Endothelial cell of umbilical vein (primary cell): ENCODE results near the gene GLIS2.

Experiments
- CTCF ChIP-seq, 2 donors: IDR thresholded peaks; 1 replicate in 1 of 2; 2 replicates in 1 of 2; pipeline ENCODE4 v1.5.1; 2011; ENCODE audit warnings: low read length in 2 of 2, mild to moderate bottlenecking in 2 of 2, moderate library complexity in 2 of 2, control low read depth in 1 of 2, inconsistent platforms in 1 of 2, low read depth in 1 of 2; ENCODE audit not compliant: insufficient read depth in 1 of 2; ENCODE audit errors: extremely low read depth in 1 of 2
- EZH2 ChIP-seq: IDR thresholded peaks from 2 replicates; pipeline ENCODE4 v1.6.1; 2012; ENCODE audit warnings: borderline replicate concordance, low read depth, mild to moderate bottlenecking, moderate library complexity, low read length, inconsistent platforms; ENCODE audit not compliant: severe bottlenecking
- MAX ChIP-seq: IDR thresholded peaks from 2 replicates; pipeline ENCODE4 v1.6.1; 2011; ENCODE audit not compliant: insufficient read depth, insufficient read length
- POLR2A ChIP-seq: IDR thresholded peaks from 2 replicates; pipeline ENCODE4 v1.6.1; 2012; ENCODE audit warnings: low read depth, mild to moderate bottlenecking, control low read depth, low read length
- POLR2AphosphoS5 ChIP-seq: IDR thresholded peaks from 2 replicates; pipeline ENCODE4 v1.6.1; 2012; ENCODE audit warnings: low read depth, mild to moderate bottlenecking, control low read depth, low read length, moderate library complexity; ENCODE audit not compliant: insufficient read depth

- TF ChIP-seq CTCF (IDR thresholded peaks at IDR 0.05; ENCODE audit: extremely low read depth in 1 of 2, insufficient read depth in 1 of 2, low read depth in 1 of 2, low read length in 2 of 2) (no peak), MAX (no peak), POLR2AphosphoS5 (no peak), EZH2 (no peak), POLR2A (no peak)
These were observed 51.6 kb downstream of the GLIS2 start for GRCh38 chr16:4367393-4367856.
